Fibroblast of villous mesenchyme (primary cell): Measurements from ENCODE around the gene ANKRD40CL. TPM values are rescaled to one million over a fixed set of nuclear protein-coding genes. Genes with fewer than 3 reads are reported as not detected.
A peak's percentile ranks its signal among the peaks of the same experiment; 100 is the strongest.

Experiments used
- DNase-seq: peaks from one replicate; pipeline ENCODE4 v3.0.0-alpha.2; 2010; ENCODE audit warnings: low read depth
- H3K4me3 ChIP-seq: 2 replicates; pipeline ENCODE4 v1.5.1; 2011; ENCODE audit warnings: low read depth, mild to moderate bottlenecking, low read length
- small RNA-seq: library from RNA; depleted of rRNA; stranded (forward); fragments of <200 nt; gene quantifications from one replicate; pipeline ENCODE3, GENCODE V24; 2012
- total RNA-seq: library from RNA; depleted of rRNA; stranded (reverse); fragments of >200 nt; gene quantifications from 2 replicates; pipeline ENCODE4 v1.2.3, GENCODE V29; 2012
- TF ChIP-seq, protein P1 (sequence below): IDR thresholded peaks from 2 replicates; pipeline ENCODE4 v1.5.1; 2012; ENCODE audit warnings: low read depth, mild to moderate bottlenecking, low read length; ENCODE audit not compliant: insufficient read depth

ANKRD40CL gene
- total RNA-seq, 1 donor, result not detected

- H3K4me3 ChIP-seq, result peak overlapping the region; percentile 87
- DNase-seq, result no peak
- TF ChIP-seq, protein P1, sequence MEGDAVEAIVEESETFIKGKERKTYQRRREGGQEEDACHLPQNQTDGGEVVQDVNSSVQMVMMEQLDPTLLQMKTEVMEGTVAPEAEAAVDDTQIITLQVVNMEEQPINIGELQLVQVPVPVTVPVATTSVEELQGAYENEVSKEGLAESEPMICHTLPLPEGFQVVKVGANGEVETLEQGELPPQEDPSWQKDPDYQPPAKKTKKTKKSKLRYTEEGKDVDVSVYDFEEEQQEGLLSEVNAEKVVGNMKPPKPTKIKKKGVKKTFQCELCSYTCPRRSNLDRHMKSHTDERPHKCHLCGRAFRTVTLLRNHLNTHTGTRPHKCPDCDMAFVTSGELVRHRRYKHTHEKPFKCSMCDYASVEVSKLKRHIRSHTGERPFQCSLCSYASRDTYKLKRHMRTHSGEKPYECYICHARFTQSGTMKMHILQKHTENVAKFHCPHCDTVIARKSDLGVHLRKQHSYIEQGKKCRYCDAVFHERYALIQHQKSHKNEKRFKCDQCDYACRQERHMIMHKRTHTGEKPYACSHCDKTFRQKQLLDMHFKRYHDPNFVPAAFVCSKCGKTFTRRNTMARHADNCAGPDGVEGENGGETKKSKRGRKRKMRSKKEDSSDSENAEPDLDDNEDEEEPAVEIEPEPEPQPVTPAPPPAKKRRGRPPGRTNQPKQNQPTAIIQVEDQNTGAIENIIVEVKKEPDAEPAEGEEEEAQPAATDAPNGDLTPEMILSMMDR, result no peak
These were observed 47.2 kb downstream of the ANKRD40CL start for GRCh38 chr17:50719924-50720794.

GRCh38 chr17:50719144-50719923 lies 48.0 kb downstream of the ANKRD40CL start, which contains the start of gene LUC7L3:
Gene LUC7L3, plus strand, starts transcription at chr17:50719603. Its CDS starts 130 bp downstream, at chr17:50719733.
- H3K4me3 ChIP-seq, result peak within 1 kb of the TSS; percentile 87
- TF ChIP-seq, protein P1, result no peak
- peak; percentile 96 for DNase-seq

DNA sequence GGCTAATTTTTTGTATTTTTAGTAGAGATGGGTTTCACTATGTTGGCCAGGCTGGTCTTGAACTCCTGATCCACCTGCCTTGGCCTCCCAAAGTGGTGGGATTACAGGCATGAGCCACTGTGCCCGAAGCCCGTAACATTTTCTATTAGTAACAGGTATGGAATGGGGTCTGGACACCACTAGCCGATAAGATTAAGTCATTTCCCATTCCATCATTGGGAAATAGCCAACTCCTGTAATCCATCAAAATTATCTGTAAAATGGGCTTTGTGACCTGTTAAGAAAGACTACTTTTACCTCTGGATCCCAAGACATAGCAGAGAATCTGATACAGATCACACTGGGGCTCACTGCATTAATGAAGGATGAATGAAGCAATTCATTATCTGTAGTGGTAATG lies 51.8 kb downstream of the ANKRD40CL start:
- no peak overlapping the region for H3K4me3 ChIP-seq
- peak; percentile 68 for DNase-seq
- TF ChIP-seq, protein P1, result no peak

- H3K4me3 ChIP-seq, result no peak overlapping the region
- TF ChIP-seq, protein P1, result no peak
- DNase-seq, result no peak
These were observed 54.7 kb downstream of the ANKRD40CL start for GRCh38 chr17:50712641-50713040.

Small RNA genes lying within 50 kb of the gene (small RNA-seq; reads per million reads assigned to genes)
- gene AC005921.1 (not detected), gene MIR8059 (not detected)

Other genes starting within 250 kb of the ANKRD40CL start
- gene EPN3, start 234.8 kb downstream of the ANKRD40CL start, total RNA-seq, result under 0.01 TPM in 1 of 2 replicates, not detected in the other
- gene SPATA20, start 220.3 kb downstream of the ANKRD40CL start, total RNA-seq, result 102 and 109 TPM in 2 replicates
- under 0.01 and 0.43 TPM in 2 replicates for gene CACNA1G, start 206.8 kb downstream of the ANKRD40CL start, total RNA-seq
- 14.5 and 39.3 TPM in 2 replicates for gene ABCC3, start 132.6 kb downstream of the ANKRD40CL start, total RNA-seq
- 47.0 and 59.6 TPM in 2 replicates for gene ANKRD40, start 59.6 kb downstream of the ANKRD40CL start, total RNA-seq
- gene LUC7L3, start 47.9 kb downstream of the ANKRD40CL start, total RNA-seq, result 26.7 and 31.5 TPM in 2 replicates
- under 0.01 TPM in 2 replicates for gene WFIKKN2, start 68.1 kb upstream of the ANKRD40CL start, total RNA-seq
- gene TOB1, start 98.8 kb upstream of the ANKRD40CL start, total RNA-seq, result 13.5 and 18.6 TPM in 2 replicates